Activated CD4-positive, alpha-beta T cell treated with anti-CD3 and anti-CD28 coated beads, Interleukin-2, amount 10 ng/mL, durations not matched to agents 7 days and 5 days (primary cell): ENCODE results near the gene PPP1R14C. TPM values are rescaled to one million over a fixed set of nuclear protein-coding genes. Genes with fewer than 3 reads are reported as not detected.

Experiments used
- CTCF ChIA-PET: fragments of 350-600 bp; sonication (Branson Sonifier 250); formaldehyde crosslinking; loops from one replicate; lab custom pipeline; 2021; ENCODE audit warnings: antibody characterized with exemption; lab: Charles Lee
- POLR2A ChIA-PET: fragments of 350-600 bp; sonication (Branson Sonifier 250); formaldehyde crosslinking; loops from one replicate; lab custom pipeline; 2021; ENCODE audit warnings: antibody characterized with exemption; lab: Charles Lee
- DNase-seq: peaks from one replicate; pipeline ENCODE4 v3.0.0-alpha.2; 2020
- H3K27ac Mint-ChIP-seq: one replicate; pipeline ENCODE4 v1.8.0; 2021; ENCODE audit warnings: mild to moderate bottlenecking, moderate library complexity, mixed read lengths
- H3K27me3 Mint-ChIP-seq: one replicate; pipeline ENCODE4 v1.8.0; 2021; ENCODE audit warnings: mixed read lengths
- H3K36me3 Mint-ChIP-seq: one replicate; pipeline ENCODE4 v1.8.0; 2021; ENCODE audit warnings: low read depth, mixed read lengths
- H3K4me1 Mint-ChIP-seq: one replicate; pipeline ENCODE4 v1.8.0; 2021; ENCODE audit warnings: mixed read lengths
- H3K4me3 Mint-ChIP-seq: one replicate; pipeline ENCODE4 v1.8.0; 2021; ENCODE audit warnings: mild to moderate bottlenecking, moderate library complexity, mixed read lengths
- H3K9me3 Mint-ChIP-seq: one replicate; pipeline ENCODE4 v1.8.0; 2021; ENCODE audit warnings: mixed read lengths
- total RNA-seq, 2 experiments: library from RNA; stranded (reverse); gene quantifications; one replicate each; pipeline ENCODE4 v1.2.3, GENCODE V29; 2021

Gene PPP1R14C
- total RNA-seq, 2 experiments from 2014 or later: not detected

GRCh38 chr6:150298676-150299075, 155.8 kb downstream of the PPP1R14C start:
- ChIA-PET CTCF (no interaction called here), POLR2A (no interaction called here)
- peaks cover 7% of the 10 kb centered on the region for H3K9me3 Mint-ChIP-seq
- no peaks in the 10 kb centered on the region for H3K27me3 Mint-ChIP-seq
- no peak for DNase-seq
- H3K4me3 Mint-ChIP-seq: no peak overlapping the region
- H3K36me3 Mint-ChIP-seq: no peaks in the 10 kb centered on the region
- peaks cover 10% of the 10 kb centered on the region for H3K4me1 Mint-ChIP-seq
- no peak overlapping the region for H3K27ac Mint-ChIP-seq

Other genes starting within 250 kb of the PPP1R14C start
- gene RAET1E, start 244.9 kb upstream of the PPP1R14C start, total RNA-seq: not detected
- gene RAET1G, start 219.9 kb upstream of the PPP1R14C start, total RNA-seq: not detected
- gene ULBP2, start 201.0 kb upstream of the PPP1R14C start, total RNA-seq: under 1 TPM; 0.40 to 0.50 TPM
- gene ULBP1, start 179.1 kb upstream of the PPP1R14C start, total RNA-seq: under 1 TPM; 0.55 to 0.67 TPM
- gene RAET1L, start 117.5 kb upstream of the PPP1R14C start, total RNA-seq: not detected
- gene ULBP3, start 73.9 kb upstream of the PPP1R14C start, total RNA-seq: 1 to 10 TPM; 1.0 to 1.1 TPM
- gene IYD, start 226.0 kb downstream of the PPP1R14C start, total RNA-seq: not detected